Stimulated activated CD4-positive, alpha-beta T cell treated with anti-CD3 and anti-CD28 coated beads, Interleukin-1b, Interleukin-23, amount 100 ng/mL, for 1 hour (primary cell): ENCODE data around the gene ZNF423.

ENCODE experiments used
- DNase-seq, 2 donors: peaks; one replicate each; pipeline ENCODE4 v3.0.0-alpha.2; 2020; ENCODE audit warnings: low read depth in 2 of 2

Gene ZNF423

GRCh38 chr16:49869731-49870130, 13.8 kb upstream of the ZNF423 start:
- no peak for DNase-seq

- no peak for DNase-seq
These were observed 12.1 kb upstream of the ZNF423 start for GRCh38 chr16:49867796-49868668.

- no peak for DNase-seq
These were observed 11.3 kb upstream of the ZNF423 start for GRCh38 chr16:49867234-49867633.

GRCh38 chr16:49866595-49867071, 10.7 kb upstream of the ZNF423 start:
- no peak for DNase-seq

GRCh38 chr16:49862694-49863093, 6.8 kb upstream of the ZNF423 start:
- DNase-seq: no peak

GRCh38 chr16:49861299-49861698, 5.4 kb upstream of the ZNF423 start:
- DNase-seq: no peak

- no peak for DNase-seq
These were observed 4.7 kb upstream of the ZNF423 start for GRCh38 chr16:49860593-49860992.

GRCh38 chr16:49859125-49859811, 3.4 kb upstream of the ZNF423 start:
- DNase-seq: no peak

GRCh38 chr16:49858200-49859124, 2.5 kb upstream of the ZNF423 start:
- peak in 1 of 2 donors; percentile 31 for DNase-seq

- no peak for DNase-seq
These were observed 1.7 kb upstream of the ZNF423 start for GRCh38 chr16:49857423-49858181.

- DNase-seq: no peak
These were observed 889 bp upstream of the ZNF423 start for GRCh38 chr16:49856672-49857330.

GRCh38 chr16:49855280-49855821, 561 bp downstream of the ZNF423 start:
- DNase-seq: peak in 1 of 2 donors; percentile 25

- DNase-seq: no peak
These were observed 1.1 kb downstream of the ZNF423 start for GRCh38 chr16:49854796-49855203.

GRCh38 chr16:49854188-49854795, 1.6 kb downstream of the ZNF423 start:
- DNase-seq: no peak

GRCh38 chr16:49852279-49852678, 3.6 kb downstream of the ZNF423 start:
- no peak for DNase-seq

GRCh38 chr16:49851468-49851787, 4.5 kb downstream of the ZNF423 start:
- DNase-seq: no peak

- DNase-seq: no peak
These were observed 5.1 kb downstream of the ZNF423 start for GRCh38 chr16:49850558-49851467.

- DNase-seq: no peak
These were observed 6.2 kb downstream of the ZNF423 start for GRCh38 chr16:49849754-49850108.
